ENCODE results near the gene LTBP1.

GRCh38 chr2:33059471-33060156 lies 112.9 kb downstream of the LTBP1 start:
- TF ChIP-seq CTCF (conservative IDR thresholded peaks at IDR 0.05; ENCODE audit: low read depth, low read length) = no peak
- TF ChIP-seq EZH2 (IDR thresholded peaks at IDR 0.05; ENCODE audit: borderline replicate concordance, low read depth, low read length, poor library complexity, severe bottlenecking) = no peak
